Measurements from ENCODE around the gene RBSN.

DNA sequence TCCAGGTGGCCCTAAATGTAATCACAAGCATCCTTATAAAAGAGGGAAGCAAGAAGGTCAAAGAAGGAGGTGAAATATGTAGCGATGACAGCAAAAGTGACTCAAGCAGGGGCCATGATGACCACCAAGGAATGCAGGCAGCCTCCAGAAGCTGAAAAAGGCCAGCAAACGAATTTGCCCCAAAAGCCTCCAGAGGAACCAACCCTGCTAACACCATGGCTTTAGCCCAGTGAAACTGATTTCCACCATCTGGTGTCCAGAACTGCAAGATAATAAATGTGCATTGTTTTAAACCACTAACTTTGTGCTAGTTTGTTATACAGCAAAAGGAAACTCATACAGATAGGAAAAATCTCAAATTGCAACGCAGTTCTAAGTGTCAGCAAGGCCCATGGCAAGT lies 23.0 kb upstream of the RBSN start:
- TF ChIP-seq POLR2A (IDR thresholded peaks at IDR 0.05): no peak
- TF ChIP-seq, protein P1, sequence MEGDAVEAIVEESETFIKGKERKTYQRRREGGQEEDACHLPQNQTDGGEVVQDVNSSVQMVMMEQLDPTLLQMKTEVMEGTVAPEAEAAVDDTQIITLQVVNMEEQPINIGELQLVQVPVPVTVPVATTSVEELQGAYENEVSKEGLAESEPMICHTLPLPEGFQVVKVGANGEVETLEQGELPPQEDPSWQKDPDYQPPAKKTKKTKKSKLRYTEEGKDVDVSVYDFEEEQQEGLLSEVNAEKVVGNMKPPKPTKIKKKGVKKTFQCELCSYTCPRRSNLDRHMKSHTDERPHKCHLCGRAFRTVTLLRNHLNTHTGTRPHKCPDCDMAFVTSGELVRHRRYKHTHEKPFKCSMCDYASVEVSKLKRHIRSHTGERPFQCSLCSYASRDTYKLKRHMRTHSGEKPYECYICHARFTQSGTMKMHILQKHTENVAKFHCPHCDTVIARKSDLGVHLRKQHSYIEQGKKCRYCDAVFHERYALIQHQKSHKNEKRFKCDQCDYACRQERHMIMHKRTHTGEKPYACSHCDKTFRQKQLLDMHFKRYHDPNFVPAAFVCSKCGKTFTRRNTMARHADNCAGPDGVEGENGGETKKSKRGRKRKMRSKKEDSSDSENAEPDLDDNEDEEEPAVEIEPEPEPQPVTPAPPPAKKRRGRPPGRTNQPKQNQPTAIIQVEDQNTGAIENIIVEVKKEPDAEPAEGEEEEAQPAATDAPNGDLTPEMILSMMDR (IDR thresholded peaks at IDR 0.05): no peak

Data from testis (tissue), 2 donors.